ENCODE results near the gene C1QC. TPM values are rescaled to one million over a fixed set of nuclear protein-coding genes. Genes with fewer than 3 reads are reported as not detected.
A peak's percentile ranks its signal among the peaks of the same experiment; 100 is the strongest.

Gene C1QC
- total and polyA plus RNA-seq, 2 of the 8 experiments (the other 6 are each of a cell fraction or from before 2014, with no cell fraction given): not detected

- H2AK5ac ChIP-seq (ENCODE audit: low read depth, low read length): no peak overlapping the region
- H3K23ac ChIP-seq (ENCODE audit: insufficient read length): no peak overlapping the region
- H4K5ac ChIP-seq (ENCODE audit: insufficient read length, low read depth, low read length): no peak overlapping the region
- FAIRE-seq: no peak
- H2BK120ac ChIP-seq (replicated peaks; ENCODE audit: low read depth, low read length): no peak overlapping the region
- H4K91ac ChIP-seq (replicated peaks; ENCODE audit: insufficient read length, low read length): no peak overlapping the region
- ChIA-PET CTCF (ENCODE audit: partially characterized antibody) (interaction anchor here (0.6 kb wide), 1 partner anchor 166 kb away, joined by 4 read pairs; no protein-coding TSS in a partner anchor), POLR2A (ENCODE audit: partially characterized antibody) (interaction anchor here (0.7 to 1.2 kb wide), 2 partner anchors 19 to 23 kb away, joined by 3 read pairs; no protein-coding TSS in a partner anchor)
- no peak overlapping the region for H2BK20ac ChIP-seq (ENCODE audit: low read length)
- no peaks in the 10 kb centered on the region for H3K27me3 ChIP-seq (replicated peaks in 1 of 4; ENCODE audit: control insufficient read depth in 3 of 4, extremely low read depth in 1 of 4, insufficient read depth in 3 of 4, low read length in 3 of 4)
- H3K4me2 ChIP-seq (ENCODE audit: insufficient read depth in 1 of 2, low read depth in 2 of 2, low read length in 2 of 2): no peak overlapping the region
- no peak overlapping the region for H3K4me3 ChIP-seq (ENCODE audit: extremely low read depth in 1 of 4, insufficient read depth in 2 of 4, low read depth in 3 of 4, low read length in 4 of 4)
- H3K9me3 ChIP-seq (ENCODE audit: insufficient read depth in 2 of 2, low read depth in 1 of 2, low read length in 1 of 2): no peaks in the 10 kb centered on the region
- H3K4me1 ChIP-seq (replicated peaks in 1 of 4; ENCODE audit: control insufficient read depth in 3 of 4, insufficient read depth in 4 of 4, low read length in 3 of 4): peaks cover 0 to 10% (median 2%) of the 10 kb centered on the region in 4 experiments; a peak in 3 of 7 replicates
- H3K4ac ChIP-seq (replicated peaks; ENCODE audit: insufficient read length, low read depth, low read length): no peak overlapping the region
- H2BK15ac ChIP-seq (ENCODE audit: low read length): no peak overlapping the region
- no peaks in the 10 kb centered on the region for H3K79me1 ChIP-seq (ENCODE audit: low read depth, low read length)
- no peak for TF ChIP-seq CREB1 (IDR thresholded peaks at IDR 0.05)
- TF ChIP-seq, protein P1, sequence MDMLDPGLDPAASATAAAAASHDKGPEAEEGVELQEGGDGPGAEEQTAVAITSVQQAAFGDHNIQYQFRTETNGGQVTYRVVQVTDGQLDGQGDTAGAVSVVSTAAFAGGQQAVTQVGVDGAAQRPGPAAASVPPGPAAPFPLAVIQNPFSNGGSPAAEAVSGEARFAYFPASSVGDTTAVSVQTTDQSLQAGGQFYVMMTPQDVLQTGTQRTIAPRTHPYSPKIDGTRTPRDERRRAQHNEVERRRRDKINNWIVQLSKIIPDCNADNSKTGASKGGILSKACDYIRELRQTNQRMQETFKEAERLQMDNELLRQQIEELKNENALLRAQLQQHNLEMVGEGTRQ (IDR thresholded peaks at IDR 0.05; ENCODE audit: low read length): no peak
- TF ChIP-seq POU5F1 (IDR thresholded peaks at IDR 0.05; ENCODE audit: low read depth, low read length): no peak
- no peak for TF ChIP-seq SIN3A (conservative IDR thresholded peaks at IDR 0.05 in 1 of 2, IDR thresholded peaks at IDR 0.05 in 1 of 2; ENCODE audit: low read depth in 1 of 2, low read length in 2 of 2)
- TF ChIP-seq RXRA (IDR thresholded peaks at IDR 0.05; ENCODE audit: insufficient read depth, low read depth, low read length): no peak
- no peak overlapping the region for H2AFZ ChIP-seq (ENCODE audit: low read length)
- H4K8ac ChIP-seq (ENCODE audit: extremely low read depth, insufficient read depth, low read length): peak overlapping the region; percentile 38; the same call in 1 of the 2 replicates
- DNase-seq (ENCODE audit: low read depth in 1 of 2, low spot score in 2 of 2): no peak
- no peak overlapping the region for H3K14ac ChIP-seq (ENCODE audit: insufficient read length)
- H3K9ac ChIP-seq (replicated peaks in 1 of 4; ENCODE audit: extremely low read depth in 1 of 4, low read depth in 3 of 4, low read length in 3 of 4): no peak overlapping the region
- H4K20me1 ChIP-seq (replicated peaks in 1 of 2; ENCODE audit: control insufficient read depth in 1 of 2, insufficient read depth in 2 of 2, low read length in 2 of 2): no peaks in the 10 kb centered on the region
- H3K79me2 ChIP-seq (ENCODE audit: control insufficient read depth in 1 of 2, insufficient read depth in 2 of 2, low read length in 2 of 2): no peaks in the 10 kb centered on the region
- no peak overlapping the region for H2BK5ac ChIP-seq (ENCODE audit: low read depth, low read length)
- H3K56ac ChIP-seq (replicated peaks; ENCODE audit: insufficient read length, low read depth, low read length): no peak overlapping the region
- WGBS, 2 experiments (ENCODE audit: extremely low coverage in 1 of 2, insufficient coverage in 1 of 2, insufficient read length in 1 of 2, insufficient replicate concordance in 2 of 2, low coverage in 1 of 2, low lambda C conversion rate in 2 of 2, missing lambda C conversion rate in 1 of 2): 85% methylated on average over 7 of the region's 7 CpGs; no CpG with 5 or more reads in 1 of the 2 experiments
- H2BK12ac ChIP-seq (ENCODE audit: low read depth, low read length): no peak overlapping the region
- no peak overlapping the region for H3K27ac ChIP-seq (ENCODE audit: low read depth, low read length)
- H3K23me2 ChIP-seq (ENCODE audit: low read depth, low read length): peaks cover 5% of the 10 kb centered on the region; the same call in 1 of the 2 replicates
- H3K36me3 ChIP-seq (ENCODE audit: control insufficient read depth in 2 of 4, insufficient read depth in 4 of 4, low read length in 3 of 4): no peaks in the 10 kb centered on the region
- H3K18ac ChIP-seq (ENCODE audit: extremely low read depth, low read length): no peak overlapping the region
Measured at GRCh38 chr1:22595108-22595507, 48.3 kb upstream of the C1QC start.

Measured in H1 (cell line).